HepG2 (cell line): Measurements from ENCODE around the gene SRSF7. TPM values are rescaled to one million over a fixed set of nuclear protein-coding genes. Genes with fewer than 3 reads are reported as not detected.

Source experiments
- ATAC-seq: fragments of 200-7000 bp; cut with Tn5 transposase; 3 replicates; pipeline ENCODE4 v1.9.1; 2020; ENCODE audit warnings: mild to moderate bottlenecking, moderate library complexity
- BruUV-seq: library from RNA; stranded (reverse); fragments of 400-500 nt; replicated peaks from 2 replicates; lab custom pipeline; 2021; lab: Mats Ljungman, UMichigan
- CTCF ChIA-PET: fragments of 300-600 bp; formaldehyde crosslinking; extraction: SDS; loops from one replicate; lab custom pipeline; 2021; ENCODE audit warnings: low total read pairs, inconsistent platforms, low intra/inter-chr PET ratio; lab: Yijun Ruan, JAX
- POLR2A ChIA-PET: fragments of 350-600 bp; sonication (Branson Sonifier 250); formaldehyde crosslinking; loops from one replicate; lab custom pipeline; 2020; ENCODE audit warnings: antibody characterized with exemption, inconsistent platforms; lab: Yijun Ruan, JAX
- DNase-seq: peaks from one replicate; pipeline ENCODE4 v3.0.0-alpha.2; 2015; ENCODE audit warnings: low spot score
- FAIRE-seq: peaks from 3 replicates; lab custom pipeline; 2011; peaks lifted over from hg19 to GRCh38; lab: Jason Lieb, UNC
- H2AFZ ChIP-seq: one replicate; pipeline ENCODE4 v1.6.1; 2011; ENCODE audit warnings: low read length, inconsistent platforms
- H3K27ac ChIP-seq: fragments of 300-600 bp; 3 replicates; pipeline ENCODE4 v1.8.0; 2011; ENCODE audit warnings: mixed run types, mild to moderate bottlenecking, mixed read lengths, low read length, inconsistent platforms; ENCODE audit not compliant: insufficient read depth; ENCODE audit errors: extremely low read length
- H3K27me3 ChIP-seq, 2 experiments: fragments of 200-600 bp in 1 of 2; 2 replicates in 1 of 2; 3 replicates in 1 of 2; pipeline versions ENCODE4 v1.6.0 to v1.8.0; 2011; ENCODE audit warnings: low read length in 2 of 2, mild to moderate bottlenecking in 2 of 2, moderate library complexity in 2 of 2, inconsistent platforms in 1 of 2; ENCODE audit not compliant: insufficient read depth in 2 of 2, control insufficient read depth in 1 of 2
- H3K36me3 ChIP-seq, 2 experiments: fragments of 200-600 bp in 1 of 2; replicated peaks in 1 of 2; 2 replicates in 1 of 2; 3 replicates in 1 of 2; pipeline versions ENCODE4 v1.5.1 to v1.8.0; 2011; ENCODE audit warnings: low read length in 2 of 2, inconsistent platforms in 1 of 2; ENCODE audit not compliant: insufficient read depth in 2 of 2, control insufficient read depth in 1 of 2
- H3K4me1 ChIP-seq: 2 replicates; pipeline ENCODE4 v1.5.1; 2012; ENCODE audit warnings: low read length, inconsistent platforms; ENCODE audit not compliant: insufficient read depth
- H3K4me2 ChIP-seq: 2 replicates; pipeline ENCODE4 v1.6.0; 2011; ENCODE audit warnings: low read depth, low read length, inconsistent platforms
- H3K4me3 ChIP-seq, 3 experiments: fragments of 200-600 bp in 1 of 3; sonication (generic), shearing (Covaris generic) in 1 of 3; replicated peaks in 1 of 3; 2 replicates each; pipeline ENCODE4 v1.5.1; 2011 to 2016; ENCODE audit warnings: low read length in 3 of 3, inconsistent platforms in 2 of 3, low read depth in 2 of 3, mild to moderate bottlenecking in 2 of 3, control low read depth in 1 of 3, mixed read lengths in 1 of 3; ENCODE audit not compliant: insufficient read depth in 1 of 3
- H3K79me2 ChIP-seq: one replicate; pipeline ENCODE4 v1.6.1; 2011; ENCODE audit warnings: low read length, inconsistent platforms; ENCODE audit not compliant: insufficient read depth
- H3K9ac ChIP-seq: 2 replicates; pipeline ENCODE4 v1.6.0; 2011; ENCODE audit warnings: mild to moderate bottlenecking, low read depth, low read length, inconsistent platforms; ENCODE audit not compliant: insufficient read depth
- H3K9me3 ChIP-seq: 2 replicates; pipeline ENCODE4 v1.5.1; 2012; ENCODE audit warnings: mild to moderate bottlenecking, low read length
- H4K20me1 ChIP-seq: 2 replicates; pipeline ENCODE4 v1.6.0; 2011; ENCODE audit warnings: inconsistent platforms, mild to moderate bottlenecking, low read length, moderate library complexity; ENCODE audit not compliant: insufficient read depth
- ELF3 ChIP-seq: IDR thresholded peaks from 2 replicates; pipeline ENCODE4 v1.6.1; 2016; ENCODE audit warnings: missing genetic modification reagents, missing compliant biosample characterization
- HDAC6 ChIP-seq: fragments of 200-600 bp; sonication (generic); IDR thresholded peaks from 2 replicates; pipeline ENCODE4 v1.7.0; 2017; ENCODE audit warnings: mild to moderate bottlenecking, antibody characterized with exemption, low read length, low read depth
- HNF4G ChIP-seq, 2 experiments: sonication (generic) in 1 of 2; formaldehyde crosslinking in 1 of 2; IDR thresholded peaks; 2 replicates each; pipeline versions ENCODE4 v1.4.0 to v1.6.1; 2011 to 2020; ENCODE audit warnings: borderline replicate concordance in 2 of 2, low read depth in 2 of 2, mild to moderate bottlenecking in 2 of 2, low read length in 1 of 2, missing genetic modification reagents in 1 of 2, moderate library complexity in 1 of 2
- KDM4B ChIP-seq: sonication (generic); formaldehyde crosslinking; IDR thresholded peaks from 2 replicates; pipeline ENCODE4 v1.4.0; 2020; ENCODE audit warnings: missing genetic modification reagents
- NCOA2 ChIP-seq: sonication (generic); formaldehyde crosslinking; IDR thresholded peaks from 2 replicates; pipeline ENCODE4 v1.8.0; 2022; ENCODE audit warnings: inconsistent platforms
- POLR2A ChIP-seq, 2 experiments: IDR thresholded peaks; 2 replicates each; pipeline ENCODE4 v1.6.1; 2011; ENCODE audit warnings: low read depth in 2 of 2, low read length in 2 of 2, mild to moderate bottlenecking in 1 of 2, moderate library complexity in 1 of 2; ENCODE audit not compliant: insufficient read depth in 1 of 2
- RFX1 ChIP-seq: fragments of 450-650 bp; IDR thresholded peaks from 2 replicates; pipeline ENCODE4 v1.6.1; 2017
- SP2 ChIP-seq: sonication (generic); formaldehyde crosslinking; IDR thresholded peaks from 2 replicates; pipeline ENCODE4 v1.5.1; 2020; ENCODE audit warnings: mild to moderate bottlenecking, missing genetic modification reagents
- SUZ12 ChIP-seq: fragments of 150-350 bp; IDR thresholded peaks from 2 replicates; pipeline ENCODE4 v1.6.1; 2014; ENCODE audit warnings: low read depth, low read length
- ZBTB20 ChIP-seq: sonication (generic); formaldehyde crosslinking; IDR thresholded peaks from 2 replicates; pipeline ENCODE4 v1.8.1; 2023; ENCODE audit warnings: missing genetic modification reagents, low read depth, mild to moderate bottlenecking, borderline replicate concordance
- ZBTB21 ChIP-seq: sonication (generic); formaldehyde crosslinking; IDR thresholded peaks from 2 replicates; pipeline ENCODE4 v1.4.0; 2020; ENCODE audit warnings: missing genetic modification reagents
- ZNF354B ChIP-seq: sonication (generic); formaldehyde crosslinking; IDR thresholded peaks from 2 replicates; pipeline ENCODE4 v1.8.0; 2022; ENCODE audit warnings: mild to moderate bottlenecking, missing genetic modification reagents
- ZNF530 ChIP-seq: sonication (generic); formaldehyde crosslinking; IDR thresholded peaks from 2 replicates; pipeline ENCODE4 v1.5.0; 2020; ENCODE audit warnings: low read depth, mild to moderate bottlenecking, missing genetic modification reagents
- ZNF546 ChIP-seq: sonication (generic); formaldehyde crosslinking; conservative IDR thresholded peaks from 2 replicates; pipeline ENCODE4 v1.8.1; 2023; ENCODE audit warnings: mild to moderate bottlenecking, missing genetic modification reagents
- ZNF556 ChIP-seq: sonication (generic); formaldehyde crosslinking; IDR thresholded peaks from 2 replicates; pipeline ENCODE4 v1.4.0; 2020; ENCODE audit warnings: mild to moderate bottlenecking, missing genetic modification reagents, borderline replicate concordance
- ZNF563 ChIP-seq: sonication (generic); formaldehyde crosslinking; IDR thresholded peaks from 2 replicates; pipeline ENCODE4 v1.8.0; 2022; ENCODE audit warnings: mild to moderate bottlenecking, moderate library complexity, missing genetic modification reagents
- ZNF720 ChIP-seq: sonication (generic); formaldehyde crosslinking; IDR thresholded peaks from 2 replicates; pipeline ENCODE4 v1.4.0; 2020; ENCODE audit warnings: missing genetic modification reagents
- ZNF790 ChIP-seq: sonication (generic); formaldehyde crosslinking; IDR thresholded peaks from 2 replicates; pipeline ENCODE4 v1.8.0; 2022; ENCODE audit warnings: missing genetic modification reagents, mild to moderate bottlenecking, borderline replicate concordance
- ZNF850 ChIP-seq: sonication (generic); formaldehyde crosslinking; conservative IDR thresholded peaks from 2 replicates; pipeline ENCODE4 v1.9.0; 2021; ENCODE audit warnings: mild to moderate bottlenecking, missing genetic modification reagents
- WGBS: methylation state at CpG from one replicate; pipeline ENCODE4 v1.1.6; 2017; ENCODE audit warnings: low lambda C conversion rate; 5-methylcytosine and 5-hydroxymethylcytosine counted together
- in situ Hi-C: cut with HindIII; loops from 2 replicates; pipeline ENCODE4 v1.10.0; 2017; ENCODE audit warnings: low pct_unique_long_range_greater_than_20kb; ENCODE audit not compliant: extremely low pct_ligation_motif_present
- intact Hi-C: fragments of 100-400 bp; cut with micrococcal nuclease; formaldehyde crosslinking; loops from one replicate; pipeline ENCODE4 v1.10.0; 2022; ENCODE audit not compliant: unreplicated experiment
- polyA plus RNA-seq, 8 experiments: library from polyadenylated mRNA; depleted of rRNA in 3 of 8; stranded (reverse) in 7 of 8; unstranded in 1 of 8; fragments of >200 nt; fragmentation: Illumina TruSeq in 4 of 8; extraction: Trizol in 4 of 8; gene quantifications; 2 replicates each; pipeline versions ENCODE4 v1.2.1 to v1.2.3, GENCODE V29; 2011 to 2016; ENCODE audit warnings: low read depth in 4 of 8, missing spikeins in 1 of 8, mixed read lengths in 1 of 8; ENCODE audit not compliant: insufficient read depth in 1 of 8
- total RNA-seq, 5 experiments: library from RNA; depleted of rRNA; stranded (reverse); fragments of >200 nt; fragmentation: Illumina TruSeq; extraction: Trizol; gene quantifications; 2 replicates each; pipeline ENCODE4 v1.2.3, GENCODE V29; 2016; ENCODE audit warnings: low read depth in 1 of 5
- TF ChIP-seq, protein P1 (sequence below): sonication (generic); formaldehyde crosslinking; IDR thresholded peaks from 2 replicates; pipeline ENCODE4 v1.8.1; 2022; ENCODE audit warnings: low read depth, mild to moderate bottlenecking, missing genetic modification reagents

Gene SRSF7
- total and polyA plus RNA-seq, 2 of the 13 experiments (the other 11 are each of a cell fraction or from before 2014, with no cell fraction given), result 172 to 275 TPM

DNA sequence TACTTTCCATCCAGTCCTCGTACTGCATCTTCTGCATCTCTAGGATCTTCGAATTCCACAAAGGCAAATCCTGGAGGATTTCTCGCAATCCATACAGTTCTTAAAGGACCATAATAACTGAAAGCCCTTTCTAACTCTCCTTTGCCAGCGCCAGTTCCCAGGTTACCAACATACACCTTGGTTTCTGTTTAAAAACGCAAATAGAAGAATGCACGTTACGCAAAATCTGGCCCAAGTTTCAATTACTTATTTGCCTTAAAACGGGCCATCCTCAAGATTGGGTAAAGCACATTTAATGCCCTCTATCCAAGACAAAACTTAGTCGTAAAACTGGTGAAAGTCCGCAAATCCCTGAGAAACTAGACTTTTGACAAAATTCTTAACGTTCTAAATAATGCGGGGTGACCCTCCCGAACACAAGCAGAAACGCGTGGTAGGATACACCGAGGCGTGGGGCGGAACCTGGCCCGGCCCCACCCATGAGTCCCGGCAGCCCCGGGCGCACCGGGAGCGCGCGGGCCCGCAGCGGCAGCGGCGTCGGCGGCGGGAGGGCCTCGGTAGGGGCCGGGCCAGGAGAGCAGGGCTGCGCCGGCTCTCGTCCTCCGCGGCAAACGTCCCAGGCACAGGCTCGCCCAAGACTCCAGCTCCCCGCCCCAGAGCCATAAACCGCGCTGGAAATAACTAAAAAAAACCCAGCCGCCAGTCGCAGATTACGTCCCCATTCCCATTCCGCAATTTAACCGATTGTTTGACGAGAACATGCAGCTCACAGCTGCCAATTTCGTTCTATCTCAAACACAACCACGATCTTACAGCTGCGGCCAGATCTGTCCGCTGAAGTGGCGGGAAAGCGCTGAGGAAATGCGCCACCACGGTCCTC lies 910 bp downstream of the SRSF7 start:
- peak overlapping the region; percentile 83 to 94 (median 85) for H3K4me3 ChIP-seq
- POLR2A ChIA-PET, result interaction anchor here (1.1 to 2.6 kb wide), 33 partner anchors 9 to 766 kb away, joined by 3 to 92 read pairs (median 8); partner anchors contain the start of genes DHX57, GALM, HNRNPLL and MORN2
- peak overlapping the region; percentile 96 for H3K9ac ChIP-seq
- H3K4me2 ChIP-seq, result peak overlapping the region; percentile 86
- peaks cover 14 to 39% of the 10 kb centered on the region in 2 experiments for H3K36me3 ChIP-seq
- peak overlapping the region; percentile 87 for H3K27ac ChIP-seq
- WGBS, result 2% methylated on average over 36 of the region's 59 CpGs
- intact Hi-C loops, result loop anchor here (10.0 kb wide), 1 partner anchor 375 kb away; the partner anchor contains the start of gene SOS1
- DNase-seq, result no peak
- H2AFZ ChIP-seq, result peak overlapping the region; percentile 13
- in situ Hi-C loops, result no loop called here
- H3K9me3 ChIP-seq, result no peaks in the 10 kb centered on the region
- peaks cover 50% of the 10 kb centered on the region for H4K20me1 ChIP-seq
- no peaks in the 10 kb centered on the region; a peak in 1 of 5 replicates for H3K27me3 ChIP-seq
- FAIRE-seq, result no peak
- peaks cover 59% of the 10 kb centered on the region for H3K79me2 ChIP-seq
- BruUV-seq, result no TSS peak
- peak; percentile 66 for ATAC-seq
- peaks cover 72% of the 10 kb centered on the region for H3K4me1 ChIP-seq
- CTCF ChIA-PET, result no interaction called here
- peak; percentile 53; the same call in 1 of the 2 replicates for TF ChIP-seq SP2 (CRISPR knock-in tag)
- TF ChIP-seq POLR2A (IDR thresholded peaks at IDR 0.05; ENCODE audit: insufficient read depth in 1 of 2, low read depth in 2 of 2, low read length in 2 of 2), result peak in 1 of 2 experiments; percentile 70; a peak in 2 of 4 replicates
- no peak for TF ChIP-seq ZBTB21
- TF ChIP-seq ZNF790 (CRISPR knock-in tag), result no peak
- no peak for TF ChIP-seq NCOA2
- TF ChIP-seq ZNF354B (CRISPR knock-in tag), result no peak
- TF ChIP-seq KDM4B (CRISPR knock-in tag), result 0 out of 2 replicates have a peak, but pooled peaks have one; percentile 28
- no peak; the same call in 1 of the 2 replicates for TF ChIP-seq ZNF546
- peak; percentile 11; the same call in 1 of the 2 replicates for TF ChIP-seq ELF3
- no peak for TF ChIP-seq HNF4G (IDR thresholded peaks at IDR 0.05; ENCODE audit: borderline replicate concordance, low read depth, low read length)
- no peak; the same call in 1 of the 2 replicates for TF ChIP-seq HNF4G (CRISPR knock-in tag; IDR thresholded peaks at IDR 0.05; ENCODE audit: borderline replicate concordance, low read depth)
- TF ChIP-seq ZNF556, result no peak
- TF ChIP-seq ZBTB20, result no peak
- TF ChIP-seq ZNF563, result 0 out of 2 replicates have a peak, but pooled peaks have one; percentile 37
- TF ChIP-seq ZNF720 (CRISPR knock-in tag), result no peak
- TF ChIP-seq RFX1, result no peak
- no peak for TF ChIP-seq ZNF530 (CRISPR knock-in tag)
- TF ChIP-seq, protein P1, sequence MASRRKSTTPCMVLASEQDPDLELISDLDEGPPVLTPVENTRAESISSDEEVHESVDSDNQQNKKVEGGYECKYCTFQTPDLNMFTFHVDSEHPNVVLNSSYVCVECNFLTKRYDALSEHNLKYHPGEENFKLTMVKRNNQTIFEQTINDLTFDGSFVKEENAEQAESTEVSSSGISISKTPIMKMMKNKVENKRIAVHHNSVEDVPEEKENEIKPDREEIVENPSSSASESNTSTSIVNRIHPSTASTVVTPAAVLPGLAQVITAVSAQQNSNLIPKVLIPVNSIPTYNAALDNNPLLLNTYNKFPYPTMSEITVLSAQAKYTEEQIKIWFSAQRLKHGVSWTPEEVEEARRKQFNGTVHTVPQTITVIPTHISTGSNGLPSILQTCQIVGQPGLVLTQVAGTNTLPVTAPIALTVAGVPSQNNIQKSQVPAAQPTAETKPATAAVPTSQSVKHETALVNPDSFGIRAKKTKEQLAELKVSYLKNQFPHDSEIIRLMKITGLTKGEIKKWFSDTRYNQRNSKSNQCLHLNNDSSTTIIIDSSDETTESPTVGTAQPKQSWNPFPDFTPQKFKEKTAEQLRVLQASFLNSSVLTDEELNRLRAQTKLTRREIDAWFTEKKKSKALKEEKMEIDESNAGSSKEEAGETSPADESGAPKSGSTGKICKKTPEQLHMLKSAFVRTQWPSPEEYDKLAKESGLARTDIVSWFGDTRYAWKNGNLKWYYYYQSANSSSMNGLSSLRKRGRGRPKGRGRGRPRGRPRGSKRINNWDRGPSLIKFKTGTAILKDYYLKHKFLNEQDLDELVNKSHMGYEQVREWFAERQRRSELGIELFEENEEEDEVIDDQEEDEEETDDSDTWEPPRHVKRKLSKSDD, result no peak
- TF ChIP-seq HDAC6, result no peak; the same call in 1 of the 2 replicates
- 0 out of 2 replicates have a peak, but pooled peaks have one; percentile 20 for TF ChIP-seq ZNF850 (CRISPR knock-in tag)
- no peak for TF ChIP-seq SUZ12
